Esophagus mucosa (tissue), 1 donor: ENCODE data around the gene KCNQ1. TPM values are rescaled to one million over a fixed set of nuclear protein-coding genes. Genes with fewer than 3 reads are reported as not detected.
A peak's percentile ranks its signal among the peaks of the same experiment; 100 is the strongest.

Source experiments
- ATAC-seq: fragments of 200-7000 bp; cut with Tn5 transposase; one replicate; pipeline ENCODE4 v1.9.1; 2020
- total RNA-seq: library from RNA; stranded (reverse); gene quantifications from one replicate; pipeline ENCODE4 v1.2.4, GENCODE V29; 2023
- donor health status: DM: yes; HTN: yes; CAD: no.

KCNQ1 gene
- total RNA-seq, 1 donor from 2014 or later, result 1.6 TPM

DNA sequence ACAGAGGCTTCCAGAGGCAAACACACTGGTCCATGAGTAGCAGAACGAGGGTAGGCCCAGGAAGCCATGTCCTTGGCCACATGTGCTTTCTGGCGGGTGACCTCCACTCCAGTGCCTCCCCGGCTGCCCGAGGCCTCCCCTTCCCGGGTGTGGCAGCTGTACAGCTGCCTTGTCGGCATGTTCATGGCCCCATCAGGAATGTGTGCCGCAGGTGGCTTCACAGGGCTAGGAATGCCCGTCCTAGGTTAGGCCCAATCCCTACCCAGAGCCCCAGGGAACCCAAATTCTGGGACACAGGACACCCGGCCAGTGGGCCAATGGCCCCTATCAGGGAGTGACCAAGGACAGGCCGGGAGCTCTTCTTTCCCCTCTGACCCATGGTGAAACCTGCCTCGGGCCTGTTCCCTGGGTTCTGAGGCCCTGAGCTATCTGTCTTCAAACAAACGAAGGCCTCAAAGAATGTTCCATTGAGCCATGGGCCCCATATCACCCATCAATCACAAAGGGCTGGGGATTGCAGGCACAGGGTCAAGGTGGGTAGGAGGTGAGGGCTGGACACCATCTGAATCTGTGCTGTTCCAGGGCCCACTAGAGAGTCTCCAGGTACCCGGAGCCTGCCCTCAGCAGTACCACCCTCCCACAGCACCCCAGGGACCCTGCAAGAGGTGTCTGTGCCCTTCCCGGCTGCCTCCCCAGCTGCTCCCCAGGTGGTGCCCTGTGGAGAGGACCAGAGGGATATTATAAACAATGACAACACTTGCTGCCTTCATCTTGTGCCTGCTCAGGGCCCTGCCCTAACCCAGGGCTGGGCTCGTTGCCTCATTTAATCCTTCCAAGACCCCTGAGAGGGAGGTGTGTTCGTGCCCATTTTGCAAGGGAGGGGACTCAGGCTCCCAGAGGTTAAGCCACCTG lies 444.8 kb downstream of the KCNQ1 start:
- no peak for ATAC-seq

DNA sequence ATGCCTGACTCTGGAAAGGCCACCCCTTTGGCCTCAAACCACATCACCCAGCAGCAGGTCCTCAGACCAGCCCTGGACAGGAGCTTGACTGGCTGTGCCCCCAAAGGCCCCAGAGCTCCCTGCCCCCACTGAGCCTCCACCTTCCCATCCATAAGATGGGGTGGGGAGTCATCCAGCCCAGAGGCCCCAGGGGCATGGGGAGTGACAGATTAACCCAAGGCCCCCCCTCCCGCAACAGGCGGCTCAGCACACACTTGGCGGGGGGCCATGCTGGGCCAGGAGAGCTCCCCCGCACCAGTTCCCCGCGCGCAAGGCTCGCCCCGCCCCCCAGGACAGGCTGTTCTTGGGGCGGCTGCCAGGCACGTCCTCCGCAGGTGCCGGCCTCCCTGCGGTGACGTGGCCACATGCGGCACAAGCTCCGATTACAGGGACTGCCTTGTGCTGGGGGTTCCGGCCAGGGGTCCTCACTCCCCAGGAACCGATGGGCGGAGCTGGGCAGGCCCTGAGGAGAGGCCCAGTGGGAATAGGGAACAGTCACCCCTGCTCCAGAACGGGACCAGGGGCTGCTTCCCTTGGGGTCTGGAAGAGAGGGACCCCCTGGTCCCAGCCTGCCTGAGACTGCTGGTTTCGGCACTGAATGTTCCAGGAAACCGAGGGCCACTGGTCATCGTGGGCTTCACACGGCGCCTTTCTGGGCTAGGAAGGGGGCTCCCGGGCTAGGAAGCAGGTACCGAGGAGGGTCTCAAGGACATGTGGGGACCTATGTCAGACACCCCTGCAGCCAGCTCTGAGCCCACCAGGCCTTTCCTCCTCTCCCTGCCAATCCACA lies 445.9 kb downstream of the KCNQ1 start:
- ATAC-seq, result peak; percentile 25

DNA sequence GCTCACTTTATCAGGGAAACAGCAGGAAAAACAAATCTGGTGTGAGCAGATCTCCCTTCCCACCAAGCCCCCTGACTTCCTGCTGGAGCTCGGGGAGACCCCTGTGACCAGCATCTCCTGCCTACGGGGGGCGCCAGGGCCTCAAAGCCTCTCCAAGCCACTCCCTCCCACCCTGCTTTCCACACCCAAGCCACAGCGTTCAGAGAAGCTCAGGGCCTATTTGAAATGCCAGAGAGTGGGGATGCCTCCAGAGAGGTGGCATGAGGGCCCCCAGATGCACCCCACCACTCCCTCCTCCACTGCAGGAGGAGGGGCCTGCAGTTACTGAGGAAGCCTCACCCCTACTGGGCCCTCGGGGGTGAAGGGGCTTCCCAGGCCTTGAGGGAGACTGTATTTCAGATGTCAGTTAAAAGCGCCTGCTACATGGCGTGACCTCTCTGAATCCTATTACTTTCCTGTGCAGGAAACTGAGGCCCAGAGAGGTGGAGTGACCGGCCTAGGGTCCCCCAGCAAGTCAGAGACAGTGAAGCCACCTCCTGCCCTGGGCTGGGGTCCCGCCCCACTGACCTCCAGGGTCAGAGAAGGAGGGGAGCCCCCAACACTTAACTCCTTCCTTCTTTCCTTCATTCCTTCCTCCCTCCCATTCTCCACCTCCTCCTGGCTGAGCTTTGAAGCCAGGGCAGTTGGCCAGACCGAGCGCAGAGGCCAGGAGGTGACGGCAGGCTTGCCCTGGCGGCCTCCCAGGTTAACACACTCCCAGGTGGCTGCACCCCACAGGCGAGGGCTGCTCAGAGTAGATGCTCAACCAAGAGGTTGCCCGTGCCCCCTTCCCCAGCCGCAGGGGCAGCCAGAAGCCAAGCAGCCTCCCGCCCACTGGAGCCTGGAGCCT lies 446.8 kb downstream of the KCNQ1 start:
- ATAC-seq, result no peak

DNA sequence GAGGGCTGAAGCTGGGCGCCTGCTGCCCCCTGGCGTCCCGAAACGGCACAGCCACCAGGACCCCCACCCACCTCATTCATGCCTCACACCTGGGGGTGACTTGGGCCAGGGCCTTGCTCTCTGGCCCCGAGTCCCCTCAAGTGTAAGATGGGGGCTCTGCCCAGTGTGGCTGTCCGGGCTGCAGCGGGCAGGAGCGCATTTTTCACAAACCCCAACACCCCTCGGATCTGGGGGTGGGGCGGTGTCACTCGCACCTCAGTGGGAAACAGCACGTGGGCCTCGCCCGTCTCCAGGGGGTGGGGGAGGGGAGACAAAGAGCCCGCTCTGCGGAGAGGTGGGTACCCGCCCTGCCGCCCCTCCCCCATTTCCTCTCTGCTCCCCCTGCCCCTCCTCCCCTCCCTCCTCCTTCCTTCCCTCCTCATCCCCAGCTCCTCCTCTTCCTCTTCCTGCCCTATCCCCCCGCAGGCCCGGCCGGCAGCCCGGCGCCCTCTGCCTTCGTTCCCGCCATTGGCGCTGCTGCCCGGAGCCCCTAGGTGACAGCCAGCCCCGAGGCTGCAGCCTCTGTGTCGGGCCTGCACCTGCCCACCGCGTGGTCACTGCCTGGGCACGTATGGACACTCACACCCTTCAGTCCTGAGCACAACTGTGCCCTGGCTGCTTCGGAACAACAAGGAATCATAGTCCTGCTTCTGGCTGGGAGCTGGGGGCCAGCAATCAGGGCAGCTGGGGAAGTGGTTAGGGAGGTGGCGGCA lies 447.6 kb downstream of the KCNQ1 start:
- peak; percentile 22 for ATAC-seq

DNA sequence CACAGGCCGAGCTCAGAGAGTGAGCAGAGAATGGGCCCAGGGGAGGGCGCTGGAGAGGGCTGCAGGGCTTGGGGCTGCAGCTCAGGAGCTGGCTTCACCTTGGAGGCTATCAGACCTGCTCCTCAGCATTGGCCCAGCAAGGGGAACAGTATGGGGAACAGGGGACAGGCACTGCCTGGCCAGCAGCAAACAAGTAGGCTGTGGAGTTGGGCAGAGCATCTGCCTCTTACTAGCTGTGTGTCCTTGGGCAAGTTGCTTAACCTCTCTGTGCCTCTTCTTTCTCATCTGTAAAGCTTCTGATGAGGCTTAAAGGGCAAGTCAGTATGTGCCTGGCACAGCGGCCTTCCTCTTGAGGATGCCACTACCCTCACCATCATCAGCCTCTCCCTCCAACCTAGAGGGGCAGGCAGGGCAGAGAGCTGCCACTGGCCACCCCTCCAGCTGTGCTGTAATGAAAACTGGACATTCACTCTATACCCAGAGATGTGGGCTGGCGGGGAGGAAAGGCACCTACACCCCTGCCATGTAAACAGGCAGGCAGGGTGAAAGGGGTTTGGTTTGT lies 448.2 kb downstream of the KCNQ1 start:
- peak; percentile 37 for ATAC-seq

DNA sequence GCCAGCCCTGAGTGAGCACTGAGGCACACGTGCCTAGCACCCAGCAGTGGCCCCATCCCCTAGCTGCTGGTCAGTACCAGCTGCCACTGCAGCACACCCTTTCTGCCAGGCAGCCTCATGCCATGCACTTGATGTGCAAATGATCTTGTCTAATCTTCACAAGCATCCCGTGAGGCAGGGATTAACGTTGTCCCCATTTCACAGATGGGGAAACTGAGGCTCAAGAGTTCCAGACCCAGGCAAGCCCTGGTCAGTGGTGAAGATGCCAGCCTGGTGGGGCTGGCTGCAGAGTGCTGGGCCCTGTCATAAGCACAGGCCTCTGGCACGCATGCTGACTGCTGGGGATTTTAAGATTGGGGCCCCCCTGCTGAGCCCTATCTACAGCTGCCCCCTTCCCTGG lies 449.1 kb downstream of the KCNQ1 start:
- no peak for ATAC-seq

DNA sequence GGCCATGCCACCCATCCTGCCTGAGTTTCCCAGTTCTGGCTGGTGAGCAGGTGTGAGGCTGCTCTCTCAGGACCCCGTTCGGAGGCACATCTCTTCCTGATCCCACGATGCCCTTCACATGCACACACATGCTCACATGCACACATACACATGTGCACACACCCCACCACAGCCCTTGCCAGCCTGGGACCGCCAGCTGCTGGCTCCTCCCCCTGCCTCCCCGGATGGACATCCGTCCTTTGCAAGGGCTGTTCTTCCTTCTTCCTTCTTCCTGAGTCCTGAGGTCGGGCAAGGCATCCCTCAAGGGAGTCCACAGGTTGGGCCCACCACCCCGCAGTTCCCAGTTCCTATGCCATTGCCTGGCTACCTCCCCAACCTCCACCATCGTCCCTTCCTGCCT lies 451.2 kb downstream of the KCNQ1 start:
- no peak for ATAC-seq

DNA sequence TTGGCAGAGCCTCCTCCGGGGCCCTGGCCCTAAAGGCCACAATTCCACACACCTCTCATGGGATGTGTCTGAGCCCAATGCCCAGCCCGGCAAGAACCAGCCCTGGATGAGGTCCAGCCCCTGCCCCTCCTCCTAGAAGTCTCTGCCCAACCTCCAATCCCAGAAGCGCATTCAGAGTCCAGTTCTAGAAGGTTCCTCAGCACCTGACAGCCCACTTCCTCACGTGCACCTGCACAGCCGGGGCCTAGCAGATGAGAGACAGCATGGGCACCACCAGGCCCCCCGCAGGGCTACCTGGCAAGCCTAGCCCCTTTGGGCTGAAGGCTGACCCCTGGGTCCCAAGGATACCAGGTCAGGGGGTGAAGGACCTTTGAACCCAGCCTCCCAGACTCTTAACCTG lies 452.2 kb downstream of the KCNQ1 start:
- no peak for ATAC-seq

DNA sequence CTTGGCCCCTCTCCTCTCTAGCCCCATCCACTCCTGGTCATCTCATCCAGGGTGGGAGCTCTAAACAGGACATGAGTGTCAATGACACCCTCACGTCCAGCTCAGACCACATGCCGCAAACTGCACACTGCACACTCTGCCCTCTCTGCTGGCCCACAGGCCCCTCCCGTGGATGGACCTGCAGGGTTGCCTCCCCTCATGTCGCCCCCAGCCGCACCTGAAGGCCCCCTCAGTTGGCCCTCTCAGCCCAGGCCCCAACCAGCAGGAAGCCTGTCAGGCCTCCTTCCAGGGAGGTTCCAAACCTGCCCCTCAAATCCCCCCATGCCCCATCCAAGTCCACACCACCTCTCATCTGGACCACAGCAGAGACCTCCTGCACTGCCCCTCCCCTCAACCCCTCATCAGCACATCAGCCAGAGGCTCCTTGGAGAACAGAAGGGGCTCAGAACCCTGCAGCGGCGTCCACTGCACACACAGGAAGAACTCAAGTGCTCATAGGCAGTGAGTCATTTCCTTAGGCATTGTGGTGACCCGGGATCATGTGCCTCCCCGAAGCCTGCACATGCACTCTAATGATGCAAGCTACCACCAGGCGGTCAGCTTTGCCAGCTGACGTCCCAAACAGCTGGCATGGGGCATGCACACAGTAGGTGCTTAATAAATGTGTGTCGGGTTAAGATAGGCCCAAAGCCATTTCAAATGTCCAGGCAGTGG lies 453.7 kb downstream of the KCNQ1 start:
- peak; percentile 58 for ATAC-seq

Other genes with a start within 250 kb of the KCNQ1 start
- gene ASCL2, start 174.4 kb upstream of the KCNQ1 start, total RNA-seq, result 2.0 TPM
- gene C11orf21, start 143.1 kb upstream of the KCNQ1 start, total RNA-seq, result 0.08 TPM
- not detected for gene TSPAN32, start 143.0 kb upstream of the KCNQ1 start, total RNA-seq
- gene CD81, start 67.7 kb upstream of the KCNQ1 start, total RNA-seq, result 150 TPM
- gene TSSC4, start 44.3 kb upstream of the KCNQ1 start, total RNA-seq, result 36.7 TPM
- gene TRPM5, start 494 bp upstream of the KCNQ1 start, total RNA-seq, result not detected